MCF 10A (cell line): ENCODE results near the gene OSTM1. TPM values are rescaled to one million over a fixed set of nuclear protein-coding genes. Genes with fewer than 3 reads are reported as not detected.
"Not testable (repeated sequence)": the region's sequence is repeated elsewhere in the genome, so short reads cannot be mapped to it uniquely, and the experiment has no call there.

Experiments used
- BruUV-seq: library from RNA; stranded (reverse); fragments of 400-500 nt; replicated peaks from 2 replicates; lab custom pipeline; 2021; lab: Mats Ljungman, UMichigan
- CTCF ChIA-PET: fragments of 300-600 bp; sonication (Branson Sonifier 250); formaldehyde crosslinking; extraction: SDS; loops from one replicate; lab custom pipeline; 2021; ENCODE audit warnings: antibody characterized with exemption, inconsistent platforms; lab: Yijun Ruan, JAX
- POLR2A ChIA-PET: fragments of 300-600, 350-650 bp; sonication (Branson Sonifier 250); formaldehyde crosslinking; extraction: SDS; loops from one replicate; lab custom pipeline; 2020; ENCODE audit warnings: antibody characterized with exemption, inconsistent platforms; lab: Yijun Ruan, JAX
- DNase-seq: peaks from one replicate; pipeline ENCODE4 v3.0.0-alpha.2; 2018; ENCODE audit not compliant: unreplicated experiment
- H3K27ac Mint-ChIP-seq: one replicate; pipeline ENCODE4 v1.8.0; 2022; ENCODE audit warnings: mild to moderate bottlenecking, low read depth, mixed read lengths; ENCODE audit not compliant: unreplicated experiment
- H3K27me3 Mint-ChIP-seq: one replicate; pipeline ENCODE4 v1.8.0; 2022; ENCODE audit warnings: mixed read lengths; ENCODE audit not compliant: insufficient read depth, unreplicated experiment
- H3K36me3 Mint-ChIP-seq: one replicate; pipeline ENCODE4 v1.8.0; 2022; ENCODE audit warnings: mild to moderate bottlenecking, moderate library complexity, mixed read lengths; ENCODE audit not compliant: insufficient read depth, unreplicated experiment
- H3K4me1 Mint-ChIP-seq: one replicate; pipeline ENCODE4 v1.8.0; 2022; ENCODE audit warnings: mixed read lengths; ENCODE audit not compliant: insufficient read depth, unreplicated experiment
- H3K4me3 Mint-ChIP-seq: one replicate; pipeline ENCODE4 v1.8.0; 2022; ENCODE audit warnings: mild to moderate bottlenecking, moderate library complexity, mixed read lengths; ENCODE audit not compliant: unreplicated experiment
- H3K9me3 Mint-ChIP-seq: one replicate; pipeline ENCODE4 v1.8.0; 2022; ENCODE audit warnings: mixed read lengths; ENCODE audit not compliant: unreplicated experiment
- CTCF ChIP-seq: fragments of 200-600 bp; IDR thresholded peaks from one replicate; pipeline ENCODE4 v1.8.0; 2022; ENCODE audit warnings: antibody characterized with exemption, mild to moderate bottlenecking; ENCODE audit not compliant: unreplicated experiment
- intact Hi-C: fragments of 100-400 bp; cut with micrococcal nuclease; formaldehyde crosslinking; loops from 2 replicates; pipeline ENCODE4 v1.14.1; 2022
- total RNA-seq: library from RNA; stranded (reverse); gene quantifications from 2 replicates; pipeline ENCODE4 v1.2.3, GENCODE V29; 2022

Gene OSTM1
- total RNA-seq, 1 experiment from 2014 or later: 35.5 TPM

GRCh38 chr6:108020472-108021116 lies 53.9 kb downstream of the OSTM1 start:
- intact Hi-C loops: no loop called here
- Mint-ChIP-seq H3K27me3 (no peaks in the 10 kb centered on the region), H3K27ac (no peak overlapping the region), H3K36me3 (no peaks in the 10 kb centered on the region), H3K4me1 (no peaks in the 10 kb centered on the region), H3K4me3 (no peak overlapping the region), H3K9me3 (peaks cover 11% of the 10 kb centered on the region)
- BruUV-seq: no TSS peak
- CTCF ChIA-PET: interaction anchor here (0.6 to 0.7 kb wide), 4 partner anchors 8 to 487 kb away, joined by 3 to 5 read pairs (median 3); no protein-coding TSS in a partner anchor
- TF ChIP-seq CTCF: no peak
- POLR2A ChIA-PET: no interaction called here
- no peak for DNase-seq

GRCh38 chr6:108016283-108016682 lies 58.3 kb downstream of the OSTM1 start:
- CTCF ChIA-PET, H3K27me3 Mint-ChIP-seq, BruUV-seq, DNase-seq, H3K4me1 Mint-ChIP-seq, intact Hi-C loops, POLR2A ChIA-PET, H3K4me3 Mint-ChIP-seq, H3K36me3 Mint-ChIP-seq, H3K27ac Mint-ChIP-seq: not testable (repeated sequence)
- peaks cover 11% of the 10 kb centered on the region for H3K9me3 Mint-ChIP-seq

- no peaks in the 10 kb centered on the region for H3K4me1 Mint-ChIP-seq
- peaks cover 11% of the 10 kb centered on the region for H3K9me3 Mint-ChIP-seq
- no peak for DNase-seq
- H3K36me3 Mint-ChIP-seq: no peaks in the 10 kb centered on the region
- intact Hi-C loops: no loop called here
- CTCF ChIA-PET: interaction anchor here (0.7 kb wide), 1 partner anchor 22 kb away, joined by 3 read pairs; no protein-coding TSS in a partner anchor
- H3K4me3 Mint-ChIP-seq: no peak overlapping the region
- no TSS peak for BruUV-seq
- TF ChIP-seq CTCF: no peak
- no peak overlapping the region for H3K27ac Mint-ChIP-seq
- POLR2A ChIA-PET: interaction anchor here (0.9 kb wide), 1 partner anchor 454 kb away, joined by 3 read pairs; no protein-coding TSS in a partner anchor
- H3K27me3 Mint-ChIP-seq: no peaks in the 10 kb centered on the region
These were observed 60.6 kb downstream of the OSTM1 start for GRCh38 chr6:108013787-108014439.

GRCh38 chr6:108009894-108010293 lies 64.6 kb downstream of the OSTM1 start:
- ChIA-PET CTCF (interaction anchor here (0.6 to 1.2 kb wide), 3 partner anchors 15 to 30 kb away, joined by 3 to 9 read pairs (median 3); no protein-coding TSS in a partner anchor), POLR2A (interaction anchor here (0.9 to 1.2 kb wide), 3 partner anchors 10 to 45 kb away, joined by 3 to 5 read pairs (median 3); no protein-coding TSS in a partner anchor)
- no peaks in the 10 kb centered on the region for H3K36me3 Mint-ChIP-seq
- peak; percentile 13 for DNase-seq
- no peaks in the 10 kb centered on the region for H3K27me3 Mint-ChIP-seq
- TF ChIP-seq CTCF: no peak
- BruUV-seq: no TSS peak
- intact Hi-C loops: no loop called here
- no peak overlapping the region for H3K27ac Mint-ChIP-seq
- H3K4me3 Mint-ChIP-seq: no peak overlapping the region
- no peaks in the 10 kb centered on the region for H3K4me1 Mint-ChIP-seq
- no peaks in the 10 kb centered on the region for H3K9me3 Mint-ChIP-seq

- H3K4me1 Mint-ChIP-seq, CTCF ChIA-PET, H3K4me3 Mint-ChIP-seq, BruUV-seq, H3K9me3 Mint-ChIP-seq, H3K27me3 Mint-ChIP-seq, DNase-seq, intact Hi-C loops, H3K27ac Mint-ChIP-seq, H3K36me3 Mint-ChIP-seq: not testable (repeated sequence)
- POLR2A ChIA-PET: interaction anchor here (0.9 to 1.2 kb wide), 2 partner anchors 10 to 44 kb away, joined by 3 read pairs; no protein-coding TSS in a partner anchor
These were observed 65.3 kb downstream of the OSTM1 start for GRCh38 chr6:108009258-108009657.
